SK-N-SH (cell line): ENCODE measurements around the gene MAMDC2. TPM values are rescaled to one million over a fixed set of nuclear protein-coding genes. Genes with fewer than 3 reads are reported as not detected.

ENCODE experiments used
- CTCF ChIA-PET: fragments of 300-600, 350-600 bp; formaldehyde crosslinking; extraction: SDS; loops from one replicate; lab custom pipeline; 2021; lab: Yijun Ruan, JAX
- POLR2A ChIA-PET: fragments of 350-600 bp; sonication (Branson Sonifier 250); formaldehyde crosslinking; extraction: SDS; loops from one replicate; lab custom pipeline; 2020; ENCODE audit warnings: antibody characterized with exemption, inconsistent platforms; lab: Yijun Ruan, JAX
- DNase-seq: peaks from one replicate; pipeline ENCODE4 v3.0.0; 2012
- H2AFZ ChIP-seq: fragments of 200-600 bp; sonication (generic); 2 replicates; pipeline ENCODE4 v1.8.1; 2016; ENCODE audit warnings: antibody characterized with exemption, mild to moderate bottlenecking, low read depth
- H3F3A ChIP-seq: fragments of 200-600 bp; sonication (generic); replicated peaks from 2 replicates; pipeline ENCODE3; 2016; ENCODE audit warnings: antibody characterized with exemption, mild to moderate bottlenecking; ENCODE audit not compliant: insufficient read depth
- H3K27ac ChIP-seq, 2 experiments: fragments of 200-500 bp in 1 of 2; fragments of 200-600 bp in 1 of 2; sonication (Bioruptor generic) in 1 of 2; sonication (generic), shearing (Covaris generic) in 1 of 2; 2 replicates each; pipeline versions ENCODE4 v1.5.1 to v1.6.1; 2014 to 2016; ENCODE audit warnings: low read depth in 2 of 2, inconsistent platforms in 1 of 2, low read length in 1 of 2, mild to moderate bottlenecking in 1 of 2, mixed read lengths in 1 of 2
- H3K27me3 ChIP-seq: fragments of 200-600 bp; sonication (generic), shearing (Covaris generic); 2 replicates; pipeline ENCODE4 v1.6.1; 2016; ENCODE audit warnings: mixed run types; ENCODE audit not compliant: insufficient read depth
- H3K36me3 ChIP-seq, 2 experiments: fragments of 200-500 bp in 1 of 2; fragments of 200-600 bp in 1 of 2; sonication (Bioruptor generic) in 1 of 2; sonication (generic) in 1 of 2; replicated peaks in 1 of 2; 2 replicates each; pipeline versions ENCODE3 to v1.5.1; 2014 to 2016; ENCODE audit warnings: low read length in 1 of 2, mild to moderate bottlenecking in 1 of 2; ENCODE audit not compliant: insufficient read depth in 2 of 2, control insufficient read depth in 1 of 2
- H3K4me1 ChIP-seq, 2 experiments: fragments of 200-500 bp in 1 of 2; fragments of 200-600 bp in 1 of 2; sonication (Bioruptor generic) in 1 of 2; sonication (generic), shearing (Covaris generic) in 1 of 2; 2 replicates each; pipeline versions ENCODE4 v1.5.1 to v1.6.1; 2014 to 2016; ENCODE audit warnings: low read depth in 1 of 2, low read length in 1 of 2, mixed run types in 1 of 2; ENCODE audit not compliant: insufficient read depth in 2 of 2, control insufficient read depth in 1 of 2
- H3K4me2 ChIP-seq: fragments of 200-600 bp; sonication (generic), shearing (Covaris generic); 2 replicates; pipeline ENCODE4 v1.6.1; 2017; ENCODE audit warnings: mixed run types
- H3K4me3 ChIP-seq, 2 experiments: fragments of 200-500 bp in 1 of 2; fragments of 200-600 bp in 1 of 2; sonication (Bioruptor generic) in 1 of 2; sonication (generic), shearing (Covaris generic) in 1 of 2; 2 replicates each; pipeline versions ENCODE4 v1.5.1 to v1.8.1; 2014 to 2016; ENCODE audit warnings: low read depth in 2 of 2, inconsistent platforms in 1 of 2, low read length in 1 of 2, mild to moderate bottlenecking in 1 of 2, mixed read lengths in 1 of 2, moderate library complexity in 1 of 2
- H3K79me2 ChIP-seq: fragments of 200-600 bp; sonication (generic); 2 replicates; pipeline ENCODE4 v1.8.1; 2017; ENCODE audit warnings: mild to moderate bottlenecking; ENCODE audit not compliant: insufficient read depth
- H3K9ac ChIP-seq: fragments of 200-600 bp; sonication (generic); 2 replicates; pipeline ENCODE4 v1.6.1; 2017; ENCODE audit warnings: mixed run types
- H3K9me2 ChIP-seq: fragments of 200-600 bp; sonication (generic); 2 replicates; pipeline ENCODE4 v1.6.1; 2017; ENCODE audit warnings: mixed run types
- H3K9me3 ChIP-seq: fragments of 200-600 bp; sonication (generic); 2 replicates; pipeline ENCODE4 v1.6.1; 2017; ENCODE audit warnings: mixed run types, mild to moderate bottlenecking, moderate library complexity
- H4K20me1 ChIP-seq: fragments of 200-600 bp; sonication (generic); 2 replicates; pipeline ENCODE4 v1.6.1; 2017; ENCODE audit warnings: mild to moderate bottlenecking, mixed run types; ENCODE audit not compliant: insufficient read depth
- CHD2 ChIP-seq: fragments of 150-350 bp; IDR thresholded peaks from 2 replicates; pipeline ENCODE4 v1.6.1; 2018; ENCODE audit warnings: low read length; ENCODE audit not compliant: partially characterized antibody
- GATA2 ChIP-seq: sonication (generic); formaldehyde crosslinking; IDR thresholded peaks from 2 replicates; pipeline ENCODE4 v1.5.0; 2020; ENCODE audit warnings: mild to moderate bottlenecking, missing genetic modification reagents
- MEF2A ChIP-seq: IDR thresholded peaks from 2 replicates; pipeline ENCODE4 v1.4.0; 2012; ENCODE audit warnings: low read depth, borderline replicate concordance
- MXI1 ChIP-seq: IDR thresholded peaks from 2 replicates; pipeline ENCODE4 v1.6.1; 2012; ENCODE audit warnings: mild to moderate bottlenecking, low read depth, low read length, improper control_type of control experiment
- PBX3 ChIP-seq: IDR thresholded peaks from 2 replicates; pipeline ENCODE4; 2012
- POLR2AphosphoS5 ChIP-seq: IDR thresholded peaks from 2 replicates; pipeline ENCODE4 v1.6.1; 2012; ENCODE audit warnings: low read depth, low read length
- REST ChIP-seq: IDR thresholded peaks from 2 replicates; pipeline ENCODE4 v1.6.1; 2012; ENCODE audit warnings: mild to moderate bottlenecking, low read depth, low read length, moderate library complexity
- RXRA ChIP-seq: IDR thresholded peaks from 2 replicates; pipeline ENCODE4 v1.4.0; 2012; ENCODE audit warnings: low read depth, mild to moderate bottlenecking, borderline replicate concordance
- TCF12 ChIP-seq: IDR thresholded peaks from 2 replicates; pipeline ENCODE4 v1.4.0; 2012
- YY1 ChIP-seq: IDR thresholded peaks from 2 replicates; pipeline ENCODE4 v1.4.0; 2012; ENCODE audit warnings: low read depth, mild to moderate bottlenecking
- WGBS: methylation state at CpG from one replicate; pipeline ENCODE4 v1.1.6; 2017; ENCODE audit warnings: low lambda C conversion rate; 5-methylcytosine and 5-hydroxymethylcytosine counted together
- polyA plus RNA-seq, 3 experiments: library from polyadenylated mRNA; depleted of rRNA; stranded (reverse); fragments of >200 nt; gene quantifications; 2 replicates each; pipeline ENCODE4 v1.2.3, GENCODE V29; 2012
- TF ChIP-seq, protein P1 (sequence below): fragments of 150-350 bp; IDR thresholded peaks from 2 replicates; pipeline ENCODE4 v1.6.1; 2016; ENCODE audit warnings: mild to moderate bottlenecking, low read depth, low read length
- TF ChIP-seq, protein P2 (sequence below): IDR thresholded peaks from 2 replicates; pipeline ENCODE4 v1.4.0; 2012; ENCODE audit warnings: low read depth, borderline replicate concordance

The MAMDC2 gene
- polyA plus RNA-seq, 1 of the 3 experiments (the other 2 are of a cell fraction) = not detected

- Histone ChIP-seq H3K4me3 (no peak overlapping the region), H3K79me2 (no peaks in the 10 kb centered on the region)
- TF ChIP-seq MXI1 (no peak), PBX3 (no peak), CHD2 (no peak), YY1 (no peak)
- TF ChIP-seq, protein P1, sequence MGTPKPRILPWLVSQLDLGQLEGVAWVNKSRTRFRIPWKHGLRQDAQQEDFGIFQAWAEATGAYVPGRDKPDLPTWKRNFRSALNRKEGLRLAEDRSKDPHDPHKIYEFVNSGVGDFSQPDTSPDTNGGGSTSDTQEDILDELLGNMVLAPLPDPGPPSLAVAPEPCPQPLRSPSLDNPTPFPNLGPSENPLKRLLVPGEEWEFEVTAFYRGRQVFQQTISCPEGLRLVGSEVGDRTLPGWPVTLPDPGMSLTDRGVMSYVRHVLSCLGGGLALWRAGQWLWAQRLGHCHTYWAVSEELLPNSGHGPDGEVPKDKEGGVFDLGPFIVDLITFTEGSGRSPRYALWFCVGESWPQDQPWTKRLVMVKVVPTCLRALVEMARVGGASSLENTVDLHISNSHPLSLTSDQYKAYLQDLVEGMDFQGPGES = no peak
- TF ChIP-seq, all 33 proteins: peak for 0
- DNase-seq = no peak
- Histone ChIP-seq H2AFZ (no peak overlapping the region), H3K9ac (no peak overlapping the region), H3K27ac (no peak overlapping the region), H3K4me2 (peak overlapping the region; percentile 27), H3K4me1 (peaks cover 9 to 22% of the 10 kb centered on the region in 2 experiments; a peak in 3 of 4 replicates), H3K9me3 (no peaks in the 10 kb centered on the region), H3F3A (peaks cover 11% of the 10 kb centered on the region), H3K27me3 (no peaks in the 10 kb centered on the region), H4K20me1 (no peaks in the 10 kb centered on the region), H3K9me2 (no peaks in the 10 kb centered on the region), H3K36me3 (no peaks in the 10 kb centered on the region)
- POLR2A ChIA-PET = no interaction called here
- CTCF ChIA-PET = interaction anchor here (1.1 to 1.5 kb wide), 2 partner anchors 12 to 79 kb away, joined by 4 to 6 read pairs; no protein-coding TSS in a partner anchor
- WGBS = 59% methylated on average over 5 of the region's 6 CpGs
These were observed 6.1 kb downstream of the MAMDC2 start for GRCh38 chr9:70049672-70050271.

- Histone ChIP-seq H3K79me2 (no peaks in the 10 kb centered on the region), H3K27me3 (no peaks in the 10 kb centered on the region), H3K9me2 (no peaks in the 10 kb centered on the region), H3F3A (peaks cover 11% of the 10 kb centered on the region), H3K9ac (no peak overlapping the region), H2AFZ (no peak overlapping the region), H3K36me3 (no peaks in the 10 kb centered on the region), H3K4me3 (no peak overlapping the region), H3K9me3 (no peaks in the 10 kb centered on the region), H3K4me1 (peaks cover 9 to 15% of the 10 kb centered on the region in 2 experiments; a peak in 3 of 4 replicates), H4K20me1 (no peaks in the 10 kb centered on the region), H3K27ac (no peak overlapping the region), H3K4me2 (0 out of 2 replicates have a peak overlapping the region, but pooled peaks have one; percentile 33)
- DNase-seq = no peak
- POLR2A ChIA-PET = no interaction called here
- no peak for TF ChIP-seq TCF12
- TF ChIP-seq YY1 = no peak
- no peak for TF ChIP-seq REST
- no peak for TF ChIP-seq RXRA
- TF ChIP-seq GATA2 (CRISPR knock-in tag) = no peak
- TF ChIP-seq MEF2A = no peak
- no peak for TF ChIP-seq POLR2AphosphoS5
- TF ChIP-seq, protein P2, sequence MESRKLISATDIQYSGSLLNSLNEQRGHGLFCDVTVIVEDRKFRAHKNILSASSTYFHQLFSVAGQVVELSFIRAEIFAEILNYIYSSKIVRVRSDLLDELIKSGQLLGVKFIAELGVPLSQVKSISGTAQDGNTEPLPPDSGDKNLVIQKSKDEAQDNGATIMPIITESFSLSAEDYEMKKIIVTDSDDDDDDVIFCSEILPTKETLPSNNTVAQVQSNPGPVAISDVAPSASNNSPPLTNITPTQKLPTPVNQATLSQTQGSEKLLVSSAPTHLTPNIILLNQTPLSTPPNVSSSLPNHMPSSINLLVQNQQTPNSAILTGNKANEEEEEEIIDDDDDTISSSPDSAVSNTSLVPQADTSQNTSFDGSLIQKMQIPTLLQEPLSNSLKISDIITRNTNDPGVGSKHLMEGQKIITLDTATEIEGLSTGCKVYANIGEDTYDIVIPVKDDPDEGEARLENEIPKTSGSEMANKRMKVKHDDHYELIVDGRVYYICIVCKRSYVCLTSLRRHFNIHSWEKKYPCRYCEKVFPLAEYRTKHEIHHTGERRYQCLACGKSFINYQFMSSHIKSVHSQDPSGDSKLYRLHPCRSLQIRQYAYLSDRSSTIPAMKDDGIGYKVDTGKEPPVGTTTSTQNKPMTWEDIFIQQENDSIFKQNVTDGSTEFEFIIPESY = no peak
- 82% methylated on average over 1 of the region's 1 CpG for WGBS
- CTCF ChIA-PET = no interaction called here
These were observed 9.1 kb downstream of the MAMDC2 start for GRCh38 chr9:70052768-70053167.
